K562 (cell line): ENCODE results near the gene LRP1B. TPM values are rescaled to one million over a fixed set of nuclear protein-coding genes. Genes with fewer than 3 reads are reported as not detected.
A peak's percentile ranks its signal among the peaks of the same experiment; 100 is the strongest.

Experiments used
- ATAC-seq: fragments of 200-7000 bp; cut with Tn5 transposase; 3 replicates; pipeline ENCODE4 v1.9.1; 2020; ENCODE audit warnings: moderate library complexity
- BruUV-seq: library from RNA; stranded (reverse); fragments of 400-500 nt; replicated peaks from 2 replicates; lab custom pipeline; 2021; lab: Mats Ljungman, UMichigan
- CTCF ChIA-PET: fragments of 300-600 bp; formaldehyde crosslinking; extraction: SDS; loops from one replicate; lab custom pipeline; 2021; ENCODE audit warnings: low intra/inter-chr PET ratio; lab: Yijun Ruan, JAX
- POLR2A ChIA-PET: fragments of 300-600, 350-650 bp; sonication (Branson Sonifier 250); formaldehyde crosslinking; extraction: SDS; loops from one replicate; lab custom pipeline; 2021; ENCODE audit warnings: antibody characterized with exemption, inconsistent platforms; lab: Yijun Ruan, JAX
- DNase-seq, 4 experiments: peaks; one replicate each; pipeline versions ENCODE4 v3.0.0 to v3.0.0-alpha.2; 2011 to 2018; ENCODE audit warnings: low spot score in 3 of 4, mixed read lengths in 3 of 4; ENCODE audit errors: extremely low read depth in 1 of 4
- FAIRE-seq: peaks from 2 replicates; lab custom pipeline; 2011; peaks lifted over from hg19 to GRCh38; lab: Jason Lieb, UNC
- H2AFZ ChIP-seq: 2 replicates; pipeline ENCODE4 v1.6.0; 2011; ENCODE audit warnings: low read depth, low read length, control low read depth, inconsistent platforms
- H3K27ac ChIP-seq: fragments of 200-600 bp; 3 replicates; pipeline ENCODE4 v1.8.0; 2011; ENCODE audit warnings: low read depth, mild to moderate bottlenecking, control low read depth, inconsistent platforms, low read length, moderate library complexity, mixed read lengths; ENCODE audit errors: extremely low read depth
- H3K27me3 ChIP-seq, 2 experiments: fragments of 300-600 bp in 1 of 2; 2 replicates in 1 of 2; 3 replicates in 1 of 2; pipeline versions ENCODE4 v1.6.0 to v1.8.0; 2011; ENCODE audit warnings: inconsistent platforms in 2 of 2, low read length in 2 of 2, mild to moderate bottlenecking in 1 of 2, mixed read lengths in 1 of 2, moderate library complexity in 1 of 2; ENCODE audit not compliant: control insufficient read depth in 2 of 2, insufficient read depth in 2 of 2
- H3K36me3 ChIP-seq: fragments of 300-600 bp; 3 replicates; pipeline ENCODE4 v1.8.0; 2011; ENCODE audit warnings: mild to moderate bottlenecking, low read length, inconsistent platforms; ENCODE audit not compliant: control insufficient read depth, insufficient read depth
- H3K4me1 ChIP-seq, 2 experiments: fragments of 200-600 bp in 1 of 2; replicated peaks in 1 of 2; 2 replicates in 1 of 2; 3 replicates in 1 of 2; pipeline versions ENCODE4 v1.5.1 to v1.8.0; 2011; ENCODE audit warnings: inconsistent platforms in 2 of 2, low read length in 2 of 2, mild to moderate bottlenecking in 1 of 2, mixed read lengths in 1 of 2, moderate library complexity in 1 of 2; ENCODE audit not compliant: control insufficient read depth in 2 of 2, insufficient read depth in 2 of 2
- H3K4me2 ChIP-seq: 2 replicates; pipeline ENCODE4 v1.6.1; 2011; ENCODE audit warnings: low read length, control low read depth, inconsistent platforms, mixed read lengths; ENCODE audit not compliant: insufficient read depth
- H3K4me3 ChIP-seq: fragments of 200-600 bp; sonication (generic), shearing (Covaris generic); 2 replicates; pipeline ENCODE4 v1.5.1; 2016; ENCODE audit warnings: control low read depth, inconsistent platforms
- H3K79me2 ChIP-seq: fragments of 200-600 bp; 3 replicates; pipeline ENCODE4 v1.8.0; 2011; ENCODE audit warnings: low read length, inconsistent platforms; ENCODE audit not compliant: control insufficient read depth, insufficient read depth
- H3K9ac ChIP-seq, 2 experiments: 2 replicates each; pipeline versions ENCODE4 v1.6.0 to v1.6.1; 2011; ENCODE audit warnings: low read depth in 2 of 2, low read length in 2 of 2, control low read depth in 1 of 2, inconsistent platforms in 1 of 2, mild to moderate bottlenecking in 1 of 2, mixed read lengths in 1 of 2; ENCODE audit not compliant: insufficient read depth in 1 of 2
- H3K9me1 ChIP-seq: one replicate; pipeline ENCODE4 v1.6.0; 2011; ENCODE audit warnings: inconsistent platforms, mild to moderate bottlenecking, low read length, moderate library complexity; ENCODE audit not compliant: control insufficient read depth, insufficient read depth
- H3K9me3 ChIP-seq: replicated peaks from 2 replicates; pipeline ENCODE4 v1.5.1; 2011; ENCODE audit warnings: low read depth, low read length, inconsistent platforms; ENCODE audit not compliant: control insufficient read depth, insufficient read depth
- H4K20me1 ChIP-seq: replicated peaks from 2 replicates; pipeline ENCODE4 v1.6.1; 2011; ENCODE audit warnings: low read length, inconsistent platforms, mixed read lengths; ENCODE audit not compliant: control insufficient read depth, insufficient read depth
- ADNP ChIP-seq: fragments of 200-800 bp; sonication (Bioruptor generic); IDR thresholded peaks from 2 replicates; pipeline ENCODE4 v1.6.1; 2016; ENCODE audit warnings: missing genetic modification characterization, missing compliant biosample characterization
- C11orf30 ChIP-seq: fragments of 450-650 bp; IDR thresholded peaks from 2 replicates; pipeline ENCODE4 v1.6.1; 2016; ENCODE audit warnings: low read depth, mild to moderate bottlenecking
- CEBPG ChIP-seq, 3 experiments: fragments of 200-800 bp in 1 of 3; sonication (Bioruptor generic) in 1 of 3; sonication (generic) in 1 of 3; formaldehyde crosslinking in 1 of 3; IDR thresholded peaks in 2 of 3; conservative IDR thresholded peaks in 1 of 3; 2 replicates each; pipeline versions ENCODE4 v1.6.1 to v1.8.0; 2016 to 2022; ENCODE audit warnings: missing compliant biosample characterization in 2 of 3, missing genetic modification characterization in 2 of 3, mild to moderate bottlenecking in 1 of 3, missing genetic modification reagents in 1 of 3
- HDAC6 ChIP-seq: IDR thresholded peaks from 2 replicates; pipeline ENCODE4 v1.6.1; 2012; ENCODE audit warnings: low read depth, mild to moderate bottlenecking, control low read depth, inconsistent platforms, low read length, moderate library complexity
- NCOR1 ChIP-seq: fragments of 450-650 bp; IDR thresholded peaks from 2 replicates; pipeline ENCODE4 v1.6.1; 2016; ENCODE audit warnings: mild to moderate bottlenecking, moderate library complexity
- NR1H2 ChIP-seq: sonication (generic); formaldehyde crosslinking; IDR thresholded peaks from 2 replicates; pipeline ENCODE4 v1.4.0; 2020; ENCODE audit warnings: mild to moderate bottlenecking, missing genetic modification reagents
- OTX1 ChIP-seq: fragments of 450-650 bp; formaldehyde crosslinking; IDR thresholded peaks from 2 replicates; pipeline ENCODE4 v1.4.0; 2022; ENCODE audit warnings: mild to moderate bottlenecking
- RFX1 ChIP-seq: fragments of 450-650 bp; IDR thresholded peaks from 2 replicates; pipeline ENCODE4 v1.6.1; 2016; ENCODE audit warnings: mild to moderate bottlenecking, moderate library complexity
- SIX5 ChIP-seq, 2 experiments: IDR thresholded peaks; 2 replicates each; pipeline ENCODE4 v1.6.1; 2011; ENCODE audit warnings: low read length in 2 of 2, borderline replicate concordance in 1 of 2, low read depth in 1 of 2, mild to moderate bottlenecking in 1 of 2, moderate library complexity in 1 of 2; ENCODE audit not compliant: insufficient read depth in 1 of 2
- SNIP1 ChIP-seq: fragments of 450-650 bp; IDR thresholded peaks from 2 replicates; pipeline ENCODE4 v1.7.1; 2017; ENCODE audit warnings: low read depth, mild to moderate bottlenecking
- STAG1 ChIP-seq: sonication (generic); formaldehyde crosslinking; IDR thresholded peaks from 2 replicates; pipeline ENCODE4 v1.5.0; 2020; ENCODE audit warnings: missing genetic modification reagents, borderline replicate concordance
- ZNF121 ChIP-seq: sonication (generic); formaldehyde crosslinking; conservative IDR thresholded peaks from 2 replicates; pipeline ENCODE4 v1.8.0; 2022; ENCODE audit warnings: missing genetic modification reagents
- ZNF143 ChIP-seq: sonication (generic); formaldehyde crosslinking; IDR thresholded peaks from 2 replicates; pipeline ENCODE4 v1.9.0; 2022; ENCODE audit warnings: mild to moderate bottlenecking, missing genetic modification reagents
- whole genome bisulfite sequencing: fragments of 100-300 bp; shearing (Covaris generic); methylation state at CpG from one replicate; pipeline ENCODE4 v1.1.6; 2016; ENCODE audit warnings: low coverage, mixed read lengths; ENCODE audit not compliant: insufficient coverage; ENCODE audit errors: missing lambda C conversion rate; 5-methylcytosine and 5-hydroxymethylcytosine counted together
- in situ Hi-C: fragments of 300-500 bp; cut with MboI; formaldehyde crosslinking; loops from 4 replicates; pipeline ENCODE4 v1.15.0; 2018; ENCODE audit warnings: inconsistent platforms, mixed read lengths
- intact Hi-C: fragments of 100-400 bp; cut with micrococcal nuclease; formaldehyde crosslinking; loops from 2 replicates; pipeline ENCODE4 v1.14.2; 2022
- polyA plus RNA-seq, 8 experiments: library from polyadenylated mRNA; depleted of rRNA in 4 of 8; stranded (reverse) in 5 of 8; unstranded in 3 of 8; fragments of >200 nt; fragmentation: Nextera tagmentation in 2 of 8; fragmentation: Illumina TruSeq in 1 of 8; extraction: Ambion mirVana in 2 of 8; extraction: Trizol in 1 of 8; gene quantifications; 2 replicates each; pipeline versions ENCODE4 v1.2.1 to v1.2.3, GENCODE V29; 2011 to 2014; ENCODE audit warnings: inconsistent platforms in 1 of 8, missing spikeins in 1 of 8
- total RNA-seq, 7 experiments: library from RNA; depleted of rRNA in 6 of 7; stranded (reverse); fragments of >200 nt in 6 of 7; fragmentation: Illumina TruSeq in 2 of 7; extraction: Trizol in 2 of 7; gene quantifications; 2 replicates each; pipeline versions ENCODE4 v1.2.1 to v1.2.3, GENCODE V29; 2011 to 2021; ENCODE audit warnings: low replicate concordance in 1 of 7

Gene LRP1B
- total and polyA plus RNA-seq, 9 of the 15 experiments (the other 6 are each of a cell fraction or from before 2014, with no cell fraction given), result not detected

DNA sequence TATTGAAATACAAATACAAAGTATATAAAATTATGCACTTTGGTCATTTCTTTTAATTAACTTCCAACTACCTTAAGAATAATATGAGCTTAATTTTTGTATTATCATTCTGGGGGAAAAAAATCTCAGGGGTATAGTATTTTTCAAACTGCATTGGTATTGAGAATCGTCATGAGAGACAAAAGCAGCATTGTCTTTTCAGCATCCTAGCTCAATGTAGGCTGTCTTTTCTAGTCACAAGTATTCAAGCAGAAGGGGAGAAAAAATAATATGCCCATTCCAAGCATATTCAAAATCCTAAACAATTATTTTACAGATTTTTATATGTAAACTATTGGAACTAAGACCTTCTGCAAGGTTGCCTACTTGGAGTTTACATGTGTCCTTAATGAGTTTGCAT lies 693.3 kb downstream of the LRP1B start (continued):
- TF ChIP-seq OTX1 (CRISPR knock-in tag), result no peak

DNA sequence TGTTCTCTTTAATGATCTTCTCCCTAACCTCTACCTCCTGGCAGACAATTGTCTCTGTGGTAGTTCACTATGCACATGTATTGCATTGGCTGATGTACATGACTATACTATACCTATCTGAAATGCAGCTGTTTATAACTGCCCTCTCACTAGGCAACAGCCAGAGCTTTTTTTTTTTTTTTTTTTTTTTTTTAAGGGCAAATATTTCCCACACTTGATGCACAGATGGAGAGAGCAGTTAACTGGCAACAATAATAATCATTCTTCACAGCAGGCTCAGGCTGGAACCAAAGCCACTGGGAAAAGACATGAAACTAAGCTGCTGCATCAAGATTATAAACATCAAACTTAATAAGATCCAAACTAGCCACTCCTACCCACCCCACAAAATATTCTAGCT lies 707.7 kb downstream of the LRP1B start:
- Histone ChIP-seq H3K9me1 (no peaks in the 10 kb centered on the region), H2AFZ (no peak overlapping the region), H3K36me3 (no peaks in the 10 kb centered on the region), H3K4me2 (no peak overlapping the region), H3K27ac (no peak overlapping the region), H3K4me3 (no peak overlapping the region), H3K27me3 (no peaks in the 10 kb centered on the region), H4K20me1 (no peaks in the 10 kb centered on the region), H3K4me1 (no peaks in the 10 kb centered on the region), H3K9me3 (no peaks in the 10 kb centered on the region), H3K79me2 (no peaks in the 10 kb centered on the region), H3K9ac (no peak overlapping the region)
- ATAC-seq (no peak), DNase-seq (no peak), FAIRE-seq (no peak)
- in situ Hi-C loops (no loop called here), intact Hi-C loops (no loop called here)
- BruUV-seq, result no TSS peak
- ChIA-PET CTCF (no interaction called here), POLR2A (no interaction called here)
- TF ChIP-seq RFX1, result no peak
- TF ChIP-seq HDAC6, result no peak
- no peak for TF ChIP-seq ZNF143 (CRISPR knock-in tag)
- no peak for TF ChIP-seq SNIP1

DNA sequence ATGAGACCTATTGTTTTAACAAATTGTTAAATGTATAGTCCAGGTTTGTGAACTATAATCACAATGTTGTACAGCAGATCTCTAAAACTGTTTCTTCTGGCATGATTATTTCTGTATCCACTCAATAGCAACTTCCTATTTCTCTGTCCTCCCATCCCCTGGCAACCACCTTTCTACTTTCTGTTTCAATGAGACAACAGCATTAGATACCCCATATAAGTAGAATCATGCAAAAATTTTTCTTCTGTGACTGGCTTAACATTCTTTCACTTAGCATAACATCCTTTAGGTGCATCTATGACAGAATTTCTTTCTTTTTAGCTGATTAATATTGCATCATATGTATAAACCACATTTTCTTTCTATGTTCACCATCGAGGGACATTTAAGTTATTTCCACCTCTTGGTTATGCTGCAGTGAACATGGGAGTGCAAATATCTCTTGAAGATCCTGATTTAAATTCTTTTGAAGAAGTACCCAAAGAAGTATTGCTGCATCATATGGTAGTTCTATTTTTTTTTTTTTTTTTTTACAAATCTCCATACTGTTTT lies 713.5 kb downstream of the LRP1B start:
- Histone ChIP-seq H3K9me1 (no peaks in the 10 kb centered on the region), H3K27ac (no peak overlapping the region), H3K9me3 (no peaks in the 10 kb centered on the region), H3K4me1 (no peaks in the 10 kb centered on the region), H3K9ac (no peak overlapping the region), H3K4me2 (no peak overlapping the region), H2AFZ (no peak overlapping the region), H4K20me1 (no peaks in the 10 kb centered on the region), H3K4me3 (no peak overlapping the region), H3K36me3 (no peaks in the 10 kb centered on the region), H3K27me3 (no peaks in the 10 kb centered on the region), H3K79me2 (no peaks in the 10 kb centered on the region)
- intact Hi-C loops, result no loop called here
- ChIA-PET CTCF (no interaction called here), POLR2A (no interaction called here)
- BruUV-seq, result no TSS peak
- FAIRE-seq, result no peak
- 0% methylated on average over 1 of the region's 1 CpG for WGBS
- TF ChIP-seq C11orf30 (no peak), STAG1 (CRISPR knock-in tag) (no peak), ADNP (tag) (no peak), ZNF121 (CRISPR knock-in tag) (no peak), NCOR1 (no peak), CEBPG (CRISPR knock-in tag; IDR thresholded peaks at IDR 0.05) (no peak), CEBPG (tag; conservative IDR thresholded peaks at IDR 0.05 in 1 of 2, IDR thresholded peaks at IDR 0.05 in 1 of 2) (peak in 1 of 2 experiments; percentile 25; a peak in 1 of 4 replicates), NR1H2 (CRISPR knock-in tag) (no peak), SIX5 (IDR thresholded peaks at IDR 0.05; ENCODE audit: borderline replicate concordance in 1 of 2, insufficient read depth in 1 of 2, low read depth in 1 of 2, low read length in 2 of 2) (no peak)
- no peak for DNase-seq
- in situ Hi-C loops, result no loop called here
- ATAC-seq, result no peak
